Activated CD4-positive, alpha-beta T cell treated with anti-CD3 and anti-CD28 coated beads, Interleukin-2, amount 50 U/mL, for 16 hours (primary cell): ENCODE data around the gene RAD51B.

ENCODE experiments used
- DNase-seq: peaks from one replicate; pipeline ENCODE4 v3.0.0-alpha.2; 2020

The RAD51B gene

DNA sequence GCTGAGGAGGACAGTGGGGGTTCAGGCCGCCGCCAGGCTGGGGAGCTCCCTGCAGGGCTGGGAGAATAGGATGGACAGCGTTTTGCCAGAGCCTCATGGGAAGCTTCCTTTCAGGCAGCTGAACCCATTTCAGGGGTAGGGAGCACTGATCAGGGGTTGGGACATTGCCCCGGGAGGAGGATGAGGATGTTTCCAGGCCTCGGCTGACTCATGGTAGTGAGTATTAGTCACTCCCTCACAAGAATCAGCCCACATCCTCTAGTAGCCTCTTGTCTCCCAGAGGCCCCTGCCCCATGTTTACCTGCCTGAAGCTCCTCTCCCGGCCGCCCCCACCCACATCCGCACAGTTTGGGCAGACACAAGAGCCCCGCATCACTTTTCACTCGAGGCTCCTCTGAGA is 883.5 kb downstream of the RAD51B start:
- DNase-seq, result peak; percentile 28

DNA sequence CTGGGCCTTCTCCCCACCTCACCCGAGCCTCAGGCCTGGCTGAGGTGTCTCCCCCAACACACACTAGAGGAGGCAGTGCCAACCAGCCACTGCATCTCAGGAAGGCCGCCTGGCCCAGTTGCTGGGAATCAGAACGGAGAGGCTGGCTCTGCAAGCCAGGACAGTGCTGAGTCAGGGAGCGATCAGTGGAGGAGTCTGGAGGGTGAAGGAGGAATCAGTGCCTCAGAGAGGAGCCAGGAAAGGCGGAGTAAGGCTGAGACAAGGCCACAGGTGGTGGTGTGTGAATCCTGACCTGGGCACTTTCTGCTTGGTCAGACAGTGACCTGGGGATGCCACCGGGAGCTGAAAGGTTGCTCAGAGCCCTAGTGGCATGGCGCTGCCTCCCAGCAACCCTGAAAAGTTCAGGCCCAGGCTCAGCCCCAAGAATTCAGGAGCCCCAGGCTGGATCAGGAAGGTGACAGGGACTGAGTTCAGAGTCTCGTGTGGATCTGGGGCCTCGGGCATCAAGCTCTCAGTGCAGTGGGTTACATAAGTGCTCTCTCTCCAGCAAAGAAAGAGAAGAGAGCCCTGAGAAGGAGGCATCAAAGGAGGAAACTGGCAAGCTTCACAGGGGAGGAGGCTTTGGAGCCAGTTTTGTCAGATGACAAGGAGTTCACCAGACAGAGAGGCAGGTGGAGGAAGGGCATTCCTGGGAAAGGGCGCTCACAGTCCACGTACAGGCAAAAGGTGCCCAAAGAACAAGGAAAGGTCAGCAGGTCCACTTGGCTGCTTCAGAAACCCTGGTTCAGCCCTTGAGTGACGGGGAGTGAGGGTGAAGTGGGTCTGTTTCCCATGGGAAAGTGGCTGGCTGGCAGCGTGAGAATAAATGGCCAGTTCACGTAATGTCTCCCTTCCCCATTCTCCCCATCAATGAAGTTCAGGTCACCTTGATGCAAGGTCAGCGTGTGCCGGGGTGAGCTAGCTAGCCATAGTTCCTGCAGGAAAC is 885.4 kb downstream of the RAD51B start:
- DNase-seq, result no peak

DNA sequence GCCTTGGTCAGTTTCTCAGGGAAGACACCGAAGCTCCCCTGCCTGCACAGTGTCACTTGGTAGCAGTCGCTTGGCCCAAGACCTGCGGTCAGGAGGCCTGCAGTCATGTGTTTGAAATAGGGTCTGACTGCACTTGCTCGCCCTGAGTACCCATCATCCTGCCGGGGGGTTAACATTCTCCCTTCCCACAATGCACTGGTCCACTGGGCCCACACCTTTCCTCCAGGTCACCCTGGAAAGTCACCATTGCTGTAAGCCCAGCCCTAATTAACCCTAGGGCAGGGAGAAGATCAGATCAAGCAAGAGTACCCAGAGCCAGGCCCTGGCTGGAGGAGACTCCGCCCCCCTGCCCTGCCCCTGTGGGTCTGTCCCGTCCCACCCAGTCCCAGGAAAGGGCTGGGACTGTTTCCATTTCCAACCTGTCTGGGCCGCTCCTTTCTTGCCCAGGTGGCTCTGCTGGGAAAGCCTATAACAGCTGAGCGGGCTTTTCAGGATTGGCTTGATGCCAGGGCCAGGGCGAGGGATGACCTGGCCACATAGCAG is 886.2 kb downstream of the RAD51B start:
- no peak for DNase-seq

DNA sequence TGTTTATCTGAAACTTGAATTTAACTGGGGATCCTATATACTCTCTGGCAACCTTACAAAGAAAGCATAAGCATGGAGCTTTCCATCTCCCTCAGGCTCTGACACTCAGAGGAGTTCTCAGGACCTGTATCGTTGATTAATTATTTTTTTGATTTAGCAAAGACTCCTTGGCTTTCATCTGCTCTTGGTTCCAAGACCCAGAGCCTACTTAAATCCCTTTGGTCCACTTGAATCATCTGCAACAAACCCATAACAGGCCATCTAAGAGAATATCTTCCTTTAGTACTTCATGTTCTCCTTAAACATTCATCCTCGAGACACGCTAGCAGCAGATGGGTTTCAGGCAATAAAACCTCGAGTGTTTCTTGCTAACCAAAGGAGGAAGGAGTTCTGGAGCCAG is 887.9 kb downstream of the RAD51B start:
- no peak for DNase-seq

DNA sequence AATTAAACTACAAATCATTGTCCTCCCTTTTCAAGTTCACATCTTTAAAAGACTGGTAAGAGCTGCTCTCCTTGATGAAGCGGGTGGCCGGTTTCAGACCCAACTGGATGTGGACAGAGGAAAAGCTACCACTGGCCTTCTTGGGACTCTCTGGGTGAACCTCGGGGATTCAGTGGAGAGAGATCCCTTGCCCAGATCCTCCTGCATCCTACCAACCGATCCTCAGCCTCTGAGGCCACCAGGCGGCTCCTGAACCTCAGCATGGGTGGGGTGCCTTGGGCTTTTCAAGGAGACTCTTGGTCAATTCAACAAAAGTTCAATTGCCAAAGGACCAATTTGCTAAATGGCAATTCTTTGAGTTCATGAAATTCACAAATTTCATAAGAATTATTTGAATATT is 888.8 kb downstream of the RAD51B start:
- DNase-seq, result no peak

DNA sequence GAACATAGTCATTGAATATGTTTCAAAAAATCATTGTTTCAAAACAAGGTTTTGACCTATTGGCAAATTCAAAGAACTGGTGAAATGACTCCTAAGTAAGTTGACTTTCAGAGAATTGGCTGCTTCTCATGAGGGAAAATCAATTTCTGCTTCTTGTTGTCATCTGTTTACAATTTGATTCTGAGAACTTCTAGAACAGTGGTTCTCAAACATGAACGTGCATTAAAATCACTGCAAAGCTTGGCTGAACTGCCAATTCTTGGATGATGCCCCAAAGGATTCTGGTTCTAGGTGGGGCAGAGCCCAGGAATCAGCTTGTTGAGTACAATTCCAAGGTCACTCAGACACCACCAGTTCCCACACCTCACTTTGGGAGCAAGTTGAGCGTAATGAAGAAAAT is 889.4 kb downstream of the RAD51B start:
- DNase-seq, result no peak

DNA sequence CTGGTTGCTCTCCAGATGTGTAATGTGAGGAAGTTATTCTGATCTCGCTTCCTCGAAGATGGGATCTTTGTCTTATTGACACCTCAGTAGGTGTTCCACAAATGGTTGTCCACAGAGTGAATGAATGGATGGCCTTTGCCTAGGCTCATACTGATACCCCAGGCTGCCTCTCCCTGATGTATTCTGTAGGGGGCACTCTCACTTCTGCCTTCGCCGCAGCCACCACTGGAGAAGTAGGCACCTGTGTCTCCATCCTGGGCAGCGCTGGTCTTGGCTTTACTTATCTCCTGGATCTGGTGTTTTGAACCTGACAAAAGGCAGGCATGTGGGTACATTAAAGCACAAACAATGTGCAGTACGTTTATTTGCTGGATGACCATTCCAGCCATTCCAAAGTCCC is 891.2 kb downstream of the RAD51B start:
- no peak for DNase-seq

DNA sequence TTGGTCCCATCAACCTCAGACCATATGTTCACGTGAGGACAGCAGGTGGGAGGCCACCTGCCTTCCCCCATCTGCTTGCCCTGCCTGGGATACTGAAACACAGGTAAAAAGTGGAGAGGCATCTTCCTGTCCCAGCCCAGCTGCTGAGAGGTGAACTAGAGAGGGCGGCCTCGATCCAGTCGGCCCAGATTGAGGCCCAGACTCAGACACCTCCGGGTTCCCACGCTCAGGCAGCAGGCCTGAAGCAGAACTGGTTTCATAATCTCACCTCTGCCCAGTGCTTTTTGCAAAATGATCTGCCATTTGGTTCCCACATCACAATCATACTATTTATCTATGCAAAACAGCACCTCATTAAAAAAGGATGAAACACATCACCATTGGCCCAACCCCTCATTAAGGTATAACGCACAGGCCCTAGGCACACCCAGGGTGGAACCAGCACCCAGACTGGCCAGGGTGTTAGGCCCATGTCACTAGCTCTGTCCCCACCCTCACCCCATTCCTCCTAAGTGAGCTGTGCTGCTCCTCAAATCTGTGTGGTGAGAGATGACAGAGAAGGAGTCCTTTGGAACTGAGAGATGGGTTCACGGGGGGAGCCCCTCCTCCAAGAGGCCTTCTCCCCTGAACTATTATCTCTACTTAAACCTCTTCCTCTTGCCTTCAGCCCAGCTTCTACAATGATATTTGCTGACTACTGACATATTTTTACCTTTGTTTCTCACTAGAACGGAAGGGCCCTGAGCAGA is 892.2 kb downstream of the RAD51B start:
- no peak for DNase-seq

DNA sequence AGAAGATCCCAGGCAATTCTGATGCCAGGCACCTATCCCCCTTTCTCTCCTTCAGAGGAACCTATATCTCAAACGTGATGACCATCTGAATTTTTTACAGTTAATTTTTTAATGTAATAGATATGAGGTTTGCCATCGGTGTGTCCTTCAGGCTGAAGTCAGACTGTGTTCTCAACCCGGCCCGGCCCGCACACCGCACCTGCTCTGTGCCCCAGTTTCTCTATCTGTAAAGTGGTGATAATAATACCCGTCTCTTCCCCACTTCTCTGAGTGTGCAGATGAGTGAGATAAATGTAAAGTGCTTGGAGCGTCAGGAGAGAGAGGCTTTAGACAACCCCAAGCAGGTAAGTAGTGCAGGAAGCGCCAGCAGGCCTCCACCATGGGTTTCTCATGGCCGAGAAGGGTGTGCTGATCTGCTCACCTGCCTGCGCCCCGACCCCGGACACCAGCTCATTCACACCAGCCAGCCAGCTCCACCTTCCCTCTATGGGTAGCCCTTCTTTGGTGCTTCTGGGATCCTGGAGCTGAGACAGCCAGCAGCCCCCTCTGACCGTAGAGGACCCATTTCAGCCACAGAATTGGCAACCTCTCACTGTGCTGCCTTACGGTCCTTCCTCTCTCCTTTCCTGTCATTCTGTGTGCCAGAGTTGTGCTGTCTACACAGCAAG is 893.3 kb downstream of the RAD51B start:
- no peak for DNase-seq

DNA sequence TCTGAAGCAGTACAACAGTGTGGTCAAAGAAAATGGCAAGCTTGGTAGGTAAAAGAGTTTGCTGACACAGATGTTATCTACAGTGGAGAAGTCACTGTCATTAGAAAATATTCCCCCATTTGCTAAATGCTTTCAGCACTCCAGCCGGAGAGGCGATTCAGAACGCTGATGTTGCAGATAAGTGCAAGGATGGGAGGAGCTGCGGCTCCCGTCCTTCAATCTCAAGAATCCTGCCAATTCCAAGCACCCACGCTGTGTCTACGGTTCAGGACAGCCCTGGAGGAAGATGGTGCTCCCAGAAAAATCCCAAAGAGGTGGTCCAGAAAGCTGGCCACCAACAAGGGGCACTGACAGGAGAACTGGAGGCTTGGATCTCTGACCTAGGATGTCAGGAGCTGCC is 894.2 kb downstream of the RAD51B start:
- no peak for DNase-seq

DNA sequence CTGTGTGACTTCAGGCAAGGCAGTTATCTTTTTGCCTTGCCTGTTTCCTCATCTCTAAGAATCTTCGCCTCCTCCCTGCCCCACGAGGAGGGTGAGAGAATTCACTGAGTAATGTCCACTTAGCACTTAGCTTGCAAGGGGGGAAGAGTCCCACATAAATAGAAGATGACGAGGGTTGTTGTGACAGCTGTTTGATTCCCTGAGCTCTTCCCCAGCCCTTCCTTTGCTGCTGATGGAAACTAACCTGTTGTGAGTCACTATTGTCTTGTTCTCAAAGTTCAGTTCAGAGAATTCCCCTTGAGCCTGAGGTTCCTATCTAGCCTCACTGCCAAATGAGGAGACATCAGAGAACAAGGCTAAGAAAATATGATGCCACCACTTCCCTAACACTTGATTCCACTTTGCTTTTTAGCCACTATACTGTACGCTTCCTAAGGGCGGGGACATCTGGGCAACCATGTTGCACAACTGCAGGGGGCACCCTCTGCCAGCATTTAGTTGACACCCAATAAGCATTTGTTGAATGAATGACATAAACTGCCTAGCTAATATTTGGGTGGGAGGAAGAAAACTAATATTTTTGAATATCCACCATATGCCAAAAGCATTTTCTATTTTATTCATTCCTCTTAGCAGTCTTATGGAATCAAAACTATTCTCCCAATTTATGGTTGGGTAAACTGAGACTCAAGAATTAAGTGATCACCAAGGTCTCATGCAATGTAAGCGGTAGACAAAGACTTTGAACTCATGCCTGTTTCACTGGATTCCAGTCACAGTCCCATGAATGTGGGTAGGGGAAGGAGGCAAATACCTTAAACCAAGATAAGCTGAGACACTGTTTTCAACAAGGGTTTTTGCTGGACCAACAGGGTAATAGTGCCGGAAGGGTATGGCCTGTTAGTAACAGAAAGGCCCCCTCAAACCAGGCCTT is 895.7 kb downstream of the RAD51B start:
- no peak for DNase-seq

DNA sequence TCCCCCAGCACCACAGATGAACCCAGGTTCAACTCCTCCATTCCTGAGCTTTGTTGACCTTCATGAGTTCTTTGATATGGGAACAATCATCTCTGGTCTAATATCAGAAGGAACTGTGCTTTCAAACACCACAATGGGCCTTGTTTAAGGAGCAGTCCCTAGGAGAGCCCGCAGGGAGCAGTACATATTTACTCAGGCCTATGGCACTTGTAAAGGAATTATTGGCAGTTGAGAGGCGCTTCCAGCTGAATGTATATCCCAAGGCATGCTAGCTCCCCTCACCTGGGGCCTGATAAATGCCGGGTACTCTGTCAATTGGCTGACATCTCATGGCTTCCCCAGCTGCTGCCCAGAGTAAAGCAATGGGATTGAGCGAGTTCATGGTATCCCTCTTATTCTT is 897.1 kb downstream of the RAD51B start:
- no peak for DNase-seq

DNA sequence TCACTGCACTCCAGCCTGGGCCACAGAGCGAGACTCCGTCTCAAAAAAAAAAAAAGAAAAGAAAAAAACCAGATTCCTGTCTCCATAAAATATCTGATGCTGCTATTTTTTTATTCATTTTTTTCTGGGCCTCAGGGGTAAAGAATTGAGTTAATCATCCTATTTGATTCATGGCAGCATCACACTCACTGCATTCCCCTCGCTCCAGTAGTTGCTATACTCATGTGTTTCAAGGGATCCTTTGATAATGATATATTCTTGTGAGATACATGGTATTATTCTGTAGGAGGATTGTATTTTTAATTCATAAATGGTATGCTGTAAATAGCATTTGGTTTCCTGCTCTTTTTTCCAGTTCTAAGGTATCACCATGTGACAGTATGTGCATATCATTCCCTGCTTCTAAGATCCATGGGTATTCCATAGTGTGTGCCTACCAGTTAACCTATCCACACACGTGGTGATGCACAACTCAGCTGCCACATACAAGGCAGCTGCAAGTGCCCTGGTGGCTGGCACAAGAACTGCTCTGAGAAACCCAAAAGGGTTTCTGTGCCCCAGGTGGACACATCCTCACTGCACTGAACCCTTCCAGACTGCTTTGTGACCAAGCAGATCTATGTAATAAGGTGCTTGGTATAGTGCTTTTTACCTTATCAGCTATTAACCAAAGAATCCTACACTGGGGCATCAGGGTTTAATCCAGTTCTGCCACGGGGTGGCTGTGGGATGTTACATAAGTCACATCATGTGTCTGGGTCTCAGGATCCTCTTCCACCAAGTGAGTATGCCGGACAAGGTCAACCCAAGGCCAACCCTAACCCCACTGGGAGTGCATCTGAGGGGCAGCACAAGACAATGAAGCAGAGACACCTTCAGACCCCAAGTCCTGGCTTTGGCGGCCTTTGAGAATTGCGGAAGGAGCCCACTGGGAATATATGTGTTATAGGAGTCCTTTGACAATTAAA is 898.7 kb downstream of the RAD51B start:
- DNase-seq, result no peak

DNA sequence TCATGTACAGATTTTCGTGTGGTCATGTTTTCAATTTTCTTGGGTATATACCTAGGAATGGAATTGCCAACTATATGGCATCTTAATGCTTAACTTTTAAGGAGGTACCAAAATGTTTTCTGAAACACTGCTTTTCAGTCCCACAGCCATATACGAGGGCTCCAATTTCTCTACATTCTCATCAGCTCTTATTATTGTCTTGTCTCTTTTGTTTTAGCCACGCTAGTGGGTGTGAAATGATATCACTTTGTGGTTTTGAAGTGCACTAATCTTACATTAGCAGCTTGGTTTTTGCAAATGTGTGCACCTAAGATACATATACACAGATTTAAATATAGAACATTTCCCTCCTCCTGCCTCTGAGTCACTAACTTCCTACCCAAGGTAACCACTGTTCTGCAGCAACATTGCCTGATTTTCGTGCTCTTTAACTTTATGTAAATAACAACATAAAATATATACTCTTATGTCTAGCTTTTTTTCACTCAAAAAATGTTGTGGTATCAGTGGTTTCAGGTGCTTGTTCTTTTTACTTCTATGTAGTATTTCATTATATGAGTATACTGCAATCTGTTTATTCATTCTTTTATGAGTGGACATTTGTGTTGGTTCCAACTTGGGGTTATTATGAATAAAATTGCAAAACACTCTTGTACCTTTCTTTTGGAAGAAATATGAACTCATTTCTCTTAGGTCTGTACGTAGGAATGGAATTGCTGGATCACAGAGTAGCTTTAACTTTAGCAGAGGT is 900.2 kb downstream of the RAD51B start:
- DNase-seq, result peak; percentile 65

DNA sequence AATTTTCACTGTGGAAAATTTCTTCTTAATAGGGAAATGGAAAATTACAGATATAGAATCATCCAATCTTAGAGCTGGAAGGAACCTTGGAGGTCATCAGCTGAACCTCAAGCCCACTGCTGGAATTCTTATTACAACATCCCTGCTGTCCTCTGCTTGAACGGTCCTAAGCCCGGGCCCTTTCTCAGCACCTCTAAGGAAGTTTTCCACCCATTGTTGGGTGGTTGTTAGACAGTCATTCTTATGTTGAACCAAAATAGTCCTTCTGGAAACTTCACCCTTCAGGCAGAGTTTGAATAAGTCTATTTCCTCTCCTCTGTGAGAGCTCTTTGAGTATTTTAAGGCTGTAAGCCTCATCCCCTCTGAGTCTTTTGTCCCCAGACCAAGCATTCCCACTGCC is 902.6 kb downstream of the RAD51B start:
- no peak for DNase-seq

DNA sequence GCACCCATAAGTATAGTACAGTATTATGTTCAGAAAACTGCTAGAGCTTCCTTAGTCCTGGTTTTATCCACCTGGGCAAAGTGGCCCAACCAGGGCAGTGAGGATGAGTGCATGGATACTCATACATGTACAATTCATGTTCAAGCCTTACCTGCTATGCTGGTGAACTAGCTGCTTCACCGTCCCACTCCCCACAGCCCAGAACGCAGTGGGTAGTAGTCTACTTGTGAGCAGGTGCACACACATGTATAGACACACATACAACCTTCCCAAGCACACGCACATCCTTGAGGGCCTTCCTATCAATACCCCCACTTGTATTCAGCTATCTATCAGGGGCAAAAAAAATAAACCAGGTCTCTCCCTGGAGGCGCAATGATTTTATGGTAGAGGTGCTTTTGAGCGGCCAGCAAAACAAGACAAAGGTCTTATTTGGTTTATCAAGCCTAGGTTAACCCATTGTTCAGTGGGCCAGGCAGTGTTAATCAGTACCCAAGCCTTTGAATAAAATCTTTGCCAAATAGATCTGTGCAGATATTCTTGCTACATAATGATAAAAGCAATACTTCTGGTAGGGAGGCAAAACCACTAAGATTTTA is 903.5 kb downstream of the RAD51B start:
- DNase-seq, result no peak

DNA sequence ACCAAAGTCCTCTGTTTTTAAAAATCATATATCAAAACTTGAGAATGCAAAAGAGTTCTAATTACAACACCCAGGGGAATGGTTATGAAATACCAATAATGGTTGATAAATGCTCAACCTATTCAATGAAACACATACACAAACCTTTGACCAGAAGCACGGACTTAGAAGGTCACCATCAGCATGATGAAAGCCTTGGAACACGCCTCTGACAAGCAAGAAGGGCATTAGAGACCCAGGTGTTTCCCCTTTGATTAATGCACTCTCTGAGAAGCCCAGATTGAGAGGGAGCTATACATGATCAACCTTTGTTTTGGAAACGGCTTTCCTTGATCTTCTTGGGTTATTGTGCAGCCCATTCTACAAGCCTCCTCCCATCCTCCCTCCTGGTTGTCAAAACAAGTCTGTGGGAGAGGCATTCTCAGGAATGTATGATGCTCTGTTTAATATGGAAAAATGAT is 904.3 kb downstream of the RAD51B start:
- no peak for DNase-seq

DNA sequence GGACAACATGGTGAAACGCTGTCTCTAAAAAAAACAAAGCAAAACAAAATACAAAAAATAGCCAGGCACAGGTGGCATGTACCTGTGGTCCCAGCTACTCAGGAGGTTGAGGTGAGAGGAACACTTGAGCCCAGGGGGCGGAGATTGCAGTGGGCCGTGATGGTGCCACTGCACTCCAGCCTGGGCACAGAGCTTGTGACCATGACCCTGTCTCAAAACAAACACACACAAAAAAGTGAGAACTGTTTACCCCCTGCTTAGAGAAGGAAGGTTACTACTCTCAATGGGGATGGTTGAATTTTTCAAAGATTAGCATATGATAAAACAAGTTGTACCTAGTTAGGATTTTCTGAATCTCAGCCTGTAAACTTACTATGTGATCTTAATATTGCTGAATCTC is 905.3 kb downstream of the RAD51B start:
- DNase-seq, result no peak

DNA sequence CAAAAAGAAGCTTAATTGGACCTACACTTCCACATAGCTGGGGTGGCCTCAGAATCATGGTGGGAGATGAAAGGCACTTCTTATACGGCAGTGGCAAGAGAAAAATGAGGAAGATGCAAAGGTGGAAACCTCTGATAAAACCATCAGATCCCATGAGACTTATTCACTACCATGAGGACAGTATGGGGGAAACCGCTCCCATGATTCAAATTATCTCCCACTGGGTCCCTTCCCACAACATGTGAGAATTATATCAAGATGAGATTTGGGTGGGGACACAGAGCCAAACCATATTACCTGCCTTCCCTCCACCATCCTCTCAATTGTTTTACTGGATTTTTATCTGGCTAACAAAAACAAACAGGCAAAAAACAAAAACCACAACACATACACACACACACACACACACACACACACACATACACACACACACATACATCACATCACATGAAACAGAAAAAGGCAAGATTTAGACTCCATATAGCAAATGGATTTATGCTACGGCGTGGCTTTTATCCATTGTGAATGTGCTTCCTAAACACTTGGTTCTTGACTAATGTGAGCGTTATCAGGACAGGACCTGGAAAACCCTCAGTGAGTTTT is 906.6 kb downstream of the RAD51B start:
- DNase-seq, result no peak
